HCT116 (cell line): ENCODE data around the gene TMEM258. TPM values are rescaled to one million over a fixed set of nuclear protein-coding genes. Genes with fewer than 3 reads are reported as not detected.

Source experiments
- ATAC-seq: fragments of 200-7000 bp; cut with Tn5 transposase; 2 replicates; pipeline ENCODE4 v1.9.1; 2020; ENCODE audit warnings: mild to moderate bottlenecking, moderate library complexity
- BruUV-seq: library from RNA; stranded (reverse); fragments of 400-500 nt; replicated peaks from 2 replicates; lab custom pipeline; 2021; lab: Mats Ljungman, UMichigan
- CTCF ChIA-PET: fragments of 300-600 bp; sonication (Branson Sonifier 250); formaldehyde crosslinking; loops from one replicate; lab custom pipeline; 2021; ENCODE audit warnings: antibody characterized with exemption; lab: Charles Lee
- POLR2A ChIA-PET: fragments of 300-600, 350-600 bp; sonication (Branson Sonifier 250); formaldehyde crosslinking; loops from one replicate; lab custom pipeline; 2021; ENCODE audit warnings: antibody characterized with exemption; lab: Charles Lee
- RAD21 ChIA-PET, 2 experiments: fragments of 300-600 bp; sonication (Branson Sonifier 250); formaldehyde crosslinking; loops; one replicate each; lab custom pipeline; 2023; ENCODE audit warnings: low total read pairs in 2 of 2; ENCODE audit not compliant: uncharacterized antibody in 2 of 2, unreplicated experiment in 2 of 2, low non-redundant PET in 1 of 2; lab: Charles Lee
- DNase-seq: peaks from one replicate; pipeline ENCODE4 v3.0.0-alpha.2; 2010; ENCODE audit warnings: low read depth, low spot score
- H2AFZ ChIP-seq: fragments of 200-600 bp; shearing (Covaris generic), sonication (generic); 2 replicates; pipeline ENCODE4 v1.6.1; 2017; ENCODE audit warnings: low read depth, mixed run types, mixed read lengths, antibody characterized with exemption, low read length; ENCODE audit not compliant: poor library complexity, severe bottlenecking
- H3K27ac ChIP-seq: 2 replicates; pipeline ENCODE4 v1.5.1; 2012; ENCODE audit warnings: low read depth, low read length
- H3K27me3 ChIP-seq: fragments of 200-600 bp; sonication (generic); 2 replicates; pipeline ENCODE4 v1.6.1; 2016; ENCODE audit warnings: mixed run types, low read length, mixed read lengths; ENCODE audit not compliant: insufficient read depth
- H3K36me3 ChIP-seq, 2 experiments: fragments of 200-500 bp in 1 of 2; fragments of 200-600 bp in 1 of 2; sonication (Bioruptor generic) in 1 of 2; sonication (generic) in 1 of 2; 2 replicates each; pipeline versions ENCODE4 v1.5.1 to v1.6.1; 2014 to 2016; ENCODE audit warnings: low read length in 2 of 2, inconsistent platforms in 1 of 2, mixed read lengths in 1 of 2, mixed run types in 1 of 2; ENCODE audit not compliant: insufficient read depth in 2 of 2, control insufficient read depth in 1 of 2
- H3K4me1 ChIP-seq, 2 experiments: fragments of 200-600 bp in 1 of 2; sonication (generic) in 1 of 2; 2 replicates each; pipeline versions ENCODE4 v1.5.1 to v1.6.1; 2012 to 2017; ENCODE audit warnings: low read length in 2 of 2, inconsistent platforms in 1 of 2, mild to moderate bottlenecking in 1 of 2, mixed read lengths in 1 of 2, mixed run types in 1 of 2, moderate library complexity in 1 of 2; ENCODE audit not compliant: insufficient read depth in 2 of 2, control insufficient read depth in 1 of 2
- H3K4me2 ChIP-seq: fragments of 200-600 bp; sonication (generic); 2 replicates; pipeline ENCODE4 v1.6.1; 2017; ENCODE audit warnings: mixed run types, low read length, mixed read lengths
- H3K4me3 ChIP-seq, 2 experiments: fragments of 200-600 bp in 1 of 2; sonication (generic) in 1 of 2; replicated peaks in 1 of 2; 2 replicates each; pipeline ENCODE4 v1.5.1; 2011 to 2016; ENCODE audit warnings: low read length in 2 of 2, control low read depth in 1 of 2, low read depth in 1 of 2, mild to moderate bottlenecking in 1 of 2, mixed read lengths in 1 of 2, mixed run types in 1 of 2
- H3K79me2 ChIP-seq: fragments of 200-600 bp; sonication (generic); 2 replicates; pipeline ENCODE4 v1.6.1; 2017; ENCODE audit warnings: mild to moderate bottlenecking, mixed run types, low read length, moderate library complexity, mixed read lengths; ENCODE audit not compliant: insufficient read depth
- H3K9ac ChIP-seq: fragments of 200-600 bp; sonication (generic); 2 replicates; pipeline ENCODE4 v1.6.1; 2016; ENCODE audit warnings: low read length, mixed read lengths
- H3K9me2 ChIP-seq: fragments of 200-600 bp; sonication (generic), shearing (Covaris generic); 2 replicates; pipeline ENCODE4 v1.6.1; 2017; ENCODE audit warnings: mixed run types, mild to moderate bottlenecking, moderate library complexity; ENCODE audit not compliant: insufficient read depth
- H3K9me3 ChIP-seq, 2 experiments: fragments of 200-500 bp in 1 of 2; fragments of 200-600 bp in 1 of 2; sonication (Bioruptor generic) in 1 of 2; sonication (generic) in 1 of 2; 2 replicates each; pipeline ENCODE4 v1.6.1; 2014 to 2017; ENCODE audit warnings: low read length in 2 of 2, mixed read lengths in 2 of 2, inconsistent platforms in 1 of 2, low read depth in 1 of 2, mild to moderate bottlenecking in 1 of 2, mixed run types in 1 of 2, moderate library complexity in 1 of 2; ENCODE audit not compliant: control insufficient read depth in 1 of 2, insufficient read depth in 1 of 2
- H4K20me1 ChIP-seq: fragments of 200-600 bp; sonication (generic), shearing (Covaris generic); 2 replicates; pipeline ENCODE4 v1.6.1; 2017; ENCODE audit warnings: mixed run types, mild to moderate bottlenecking, moderate library complexity; ENCODE audit not compliant: insufficient read depth
- ATF3 ChIP-seq: IDR thresholded peaks from 2 replicates; pipeline ENCODE4 v1.6.1; 2012
- CEBPB ChIP-seq: IDR thresholded peaks from 2 replicates; pipeline ENCODE4 v1.6.1; 2012; ENCODE audit warnings: low read depth
- EZH2 ChIP-seq: fragments of 200-600 bp; sonication (generic); IDR thresholded peaks from 2 replicates; pipeline ENCODE4 v1.6.1; 2017; ENCODE audit warnings: antibody characterized with exemption, mixed run types
- EZH2phosphoT487 ChIP-seq: fragments of 200-600 bp; IDR thresholded peaks from 2 replicates; pipeline ENCODE4 v1.6.1; 2018; ENCODE audit warnings: antibody characterized with exemption, borderline replicate concordance
- JUND ChIP-seq: IDR thresholded peaks from 2 replicates; pipeline ENCODE4 v1.6.1; 2012
- POLR2A ChIP-seq: IDR thresholded peaks from 2 replicates; pipeline ENCODE4 v1.7.0; 2011; ENCODE audit warnings: borderline replicate concordance; ENCODE audit not compliant: insufficient read depth, insufficient read length; ENCODE audit errors: extremely low read depth
- SIN3A ChIP-seq: IDR thresholded peaks from 2 replicates; pipeline ENCODE4 v1.6.1; 2012; ENCODE audit warnings: low read depth
- TCF7L2 ChIP-seq: IDR thresholded peaks from 2 replicates; pipeline ENCODE4 v1.7.0; 2011; ENCODE audit warnings: borderline replicate concordance, inconsistent platforms; ENCODE audit not compliant: insufficient read depth, insufficient read length; ENCODE audit errors: extremely low read depth
- ZBTB33 ChIP-seq: IDR thresholded peaks from 2 replicates; pipeline ENCODE4 v1.6.1; 2011; ENCODE audit warnings: mild to moderate bottlenecking, low read length, moderate library complexity; ENCODE audit not compliant: insufficient replicate concordance; ENCODE audit errors: extremely low read depth
- ZNF274 ChIP-seq: fragments of 200-500 bp; sonication (Bioruptor generic); IDR thresholded peaks from 2 replicates; pipeline ENCODE4 v1.6.1; 2014; ENCODE audit warnings: mild to moderate bottlenecking, low read depth, low read length, inconsistent platforms
- intact Hi-C: fragments of 100-400 bp; cut with micrococcal nuclease; formaldehyde crosslinking; loops from 2 replicates; pipeline ENCODE4 v1.10.0; 2022
- total RNA-seq: library from RNA; stranded (reverse); gene quantifications from one replicate; pipeline ENCODE4 v1.2.1, GENCODE V29; 2021; ENCODE audit not compliant: unreplicated experiment
- TF ChIP-seq, protein P1 (sequence below): IDR thresholded peaks from 2 replicates; pipeline ENCODE4 v1.6.1; 2012; ENCODE audit warnings: low read depth
- TF ChIP-seq, protein P2 (sequence below), 3 experiments: fragments of 200-600 bp in 1 of 3; sonication (generic) in 1 of 3; IDR thresholded peaks in 2 of 3; conservative IDR thresholded peaks in 1 of 3; 2 replicates each; pipeline ENCODE4 v1.5.1; 2012 to 2017; ENCODE audit warnings: low read depth in 2 of 3, low read length in 2 of 3, antibody characterized with exemption in 1 of 3, borderline replicate concordance in 1 of 3, control low read depth in 1 of 3, mild to moderate bottlenecking in 1 of 3, mixed read lengths in 1 of 3, mixed run types in 1 of 3, moderate library complexity in 1 of 3; ENCODE audit not compliant: insufficient read depth in 1 of 3

TMEM258 gene
- total RNA-seq, 1 experiment from 2014 or later = 160 TPM

GRCh38 chr11:61746442-61747191 is 45.8 kb downstream of the TMEM258 start:
- Histone ChIP-seq H3K9me3 (no peaks in the 10 kb centered on the region), H3K4me3 (no peak overlapping the region), H3K4me1 (peaks cover 3 to 18% of the 10 kb centered on the region in 2 experiments; a peak in 2 of 4 replicates), H3K27ac (no peak overlapping the region), H4K20me1 (no peaks in the 10 kb centered on the region), H3K4me2 (no peak overlapping the region), H3K9me2 (no peaks in the 10 kb centered on the region), H3K27me3 (no peaks in the 10 kb centered on the region), H3K36me3 (no peaks in the 10 kb centered on the region), H2AFZ (no peak overlapping the region), H3K9ac (no peak overlapping the region), H3K79me2 (no peaks in the 10 kb centered on the region)
- CTCF ChIA-PET = interaction anchor here (0.7 to 2.0 kb wide), 9 partner anchors 13 to 362 kb away, joined by 3 to 20 read pairs (median 8); no protein-coding TSS in a partner anchor
- no peak for ATAC-seq
- no TSS peak for BruUV-seq
- DNase-seq = no peak
- RAD21 ChIA-PET = interaction anchor here (0.7 to 0.8 kb wide), 2 partner anchors 32 to 362 kb away, joined by 3 read pairs; no protein-coding TSS in a partner anchor
- TF ChIP-seq SIN3A (no peak), ATF3 (no peak), CEBPB (no peak), EZH2 (no peak), ZBTB33 (no peak), ZNF274 (no peak), TCF7L2 (no peak), POLR2A (no peak), EZH2phosphoT487 (no peak), JUND (no peak)
- TF ChIP-seq, protein P1, sequence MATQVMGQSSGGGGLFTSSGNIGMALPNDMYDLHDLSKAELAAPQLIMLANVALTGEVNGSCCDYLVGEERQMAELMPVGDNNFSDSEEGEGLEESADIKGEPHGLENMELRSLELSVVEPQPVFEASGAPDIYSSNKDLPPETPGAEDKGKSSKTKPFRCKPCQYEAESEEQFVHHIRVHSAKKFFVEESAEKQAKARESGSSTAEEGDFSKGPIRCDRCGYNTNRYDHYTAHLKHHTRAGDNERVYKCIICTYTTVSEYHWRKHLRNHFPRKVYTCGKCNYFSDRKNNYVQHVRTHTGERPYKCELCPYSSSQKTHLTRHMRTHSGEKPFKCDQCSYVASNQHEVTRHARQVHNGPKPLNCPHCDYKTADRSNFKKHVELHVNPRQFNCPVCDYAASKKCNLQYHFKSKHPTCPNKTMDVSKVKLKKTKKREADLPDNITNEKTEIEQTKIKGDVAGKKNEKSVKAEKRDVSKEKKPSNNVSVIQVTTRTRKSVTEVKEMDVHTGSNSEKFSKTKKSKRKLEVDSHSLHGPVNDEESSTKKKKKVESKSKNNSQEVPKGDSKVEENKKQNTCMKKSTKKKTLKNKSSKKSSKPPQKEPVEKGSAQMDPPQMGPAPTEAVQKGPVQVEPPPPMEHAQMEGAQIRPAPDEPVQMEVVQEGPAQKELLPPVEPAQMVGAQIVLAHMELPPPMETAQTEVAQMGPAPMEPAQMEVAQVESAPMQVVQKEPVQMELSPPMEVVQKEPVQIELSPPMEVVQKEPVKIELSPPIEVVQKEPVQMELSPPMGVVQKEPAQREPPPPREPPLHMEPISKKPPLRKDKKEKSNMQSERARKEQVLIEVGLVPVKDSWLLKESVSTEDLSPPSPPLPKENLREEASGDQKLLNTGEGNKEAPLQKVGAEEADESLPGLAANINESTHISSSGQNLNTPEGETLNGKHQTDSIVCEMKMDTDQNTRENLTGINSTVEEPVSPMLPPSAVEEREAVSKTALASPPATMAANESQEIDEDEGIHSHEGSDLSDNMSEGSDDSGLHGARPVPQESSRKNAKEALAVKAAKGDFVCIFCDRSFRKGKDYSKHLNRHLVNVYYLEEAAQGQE = no peak
- TF ChIP-seq, protein P2, sequence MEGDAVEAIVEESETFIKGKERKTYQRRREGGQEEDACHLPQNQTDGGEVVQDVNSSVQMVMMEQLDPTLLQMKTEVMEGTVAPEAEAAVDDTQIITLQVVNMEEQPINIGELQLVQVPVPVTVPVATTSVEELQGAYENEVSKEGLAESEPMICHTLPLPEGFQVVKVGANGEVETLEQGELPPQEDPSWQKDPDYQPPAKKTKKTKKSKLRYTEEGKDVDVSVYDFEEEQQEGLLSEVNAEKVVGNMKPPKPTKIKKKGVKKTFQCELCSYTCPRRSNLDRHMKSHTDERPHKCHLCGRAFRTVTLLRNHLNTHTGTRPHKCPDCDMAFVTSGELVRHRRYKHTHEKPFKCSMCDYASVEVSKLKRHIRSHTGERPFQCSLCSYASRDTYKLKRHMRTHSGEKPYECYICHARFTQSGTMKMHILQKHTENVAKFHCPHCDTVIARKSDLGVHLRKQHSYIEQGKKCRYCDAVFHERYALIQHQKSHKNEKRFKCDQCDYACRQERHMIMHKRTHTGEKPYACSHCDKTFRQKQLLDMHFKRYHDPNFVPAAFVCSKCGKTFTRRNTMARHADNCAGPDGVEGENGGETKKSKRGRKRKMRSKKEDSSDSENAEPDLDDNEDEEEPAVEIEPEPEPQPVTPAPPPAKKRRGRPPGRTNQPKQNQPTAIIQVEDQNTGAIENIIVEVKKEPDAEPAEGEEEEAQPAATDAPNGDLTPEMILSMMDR (IDR thresholded peaks at IDR 0.05 in 2 of 3, conservative IDR thresholded peaks at IDR 0.05 in 1 of 3; ENCODE audit: borderline replicate concordance in 1 of 3, insufficient read depth in 1 of 3, low read depth in 2 of 3, low read length in 2 of 3) = no peak
- intact Hi-C loops = loop anchor here (1.0 to 2.0 kb wide), 3 partner anchors 30 to 362 kb away; no protein-coding TSS in a partner anchor
- POLR2A ChIA-PET = interaction anchor here (1.1 kb wide), 1 partner anchor 32 kb away, joined by 3 read pairs; no protein-coding TSS in a partner anchor
